GM19467 (cell line): ENCODE results near the gene RNFT2.
A peak's percentile ranks its signal among the peaks of the same experiment; 100 is the strongest.

Source experiments
- ATAC-seq: cut with Tn5 transposase; IDR thresholded peaks from one replicate; pipeline ENCODE4 v1.9.1; 2021; ENCODE audit warnings: mild to moderate bottlenecking, moderate library complexity; ENCODE audit not compliant: unreplicated experiment

Gene RNFT2

DNA sequence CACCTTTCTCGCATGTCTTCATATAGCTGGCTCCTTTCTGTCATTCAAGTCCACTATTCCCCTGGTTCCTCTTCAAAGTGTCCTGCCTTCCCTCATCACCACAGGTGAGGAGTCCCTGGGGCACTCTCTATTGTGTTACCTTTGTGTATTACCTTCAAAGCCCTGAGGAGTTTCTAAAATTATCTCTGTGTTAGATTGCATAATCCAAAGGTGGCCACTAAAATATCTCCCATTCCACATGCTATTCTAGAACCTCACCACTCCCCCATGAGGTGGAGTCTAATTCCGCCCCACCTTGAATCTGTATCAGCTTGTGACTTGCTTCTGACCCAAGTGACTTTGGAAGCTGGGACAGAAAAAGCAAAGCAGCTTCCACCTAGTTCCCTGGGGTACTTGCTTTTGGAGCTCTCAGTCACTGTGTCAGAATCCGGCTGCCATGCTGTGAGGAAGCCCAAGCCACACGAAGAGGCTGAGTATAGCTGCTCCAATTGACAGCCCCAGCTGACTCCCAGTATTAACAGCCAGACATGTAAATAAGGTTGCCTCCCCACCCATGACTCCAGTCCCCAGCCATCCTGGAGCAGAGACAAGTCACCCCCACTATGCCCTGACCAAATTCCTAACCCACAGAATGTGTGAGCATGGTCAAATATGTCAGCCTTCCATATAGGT is 136.3 kb downstream of the RNFT2 start:
- ATAC-seq: no peak

DNA sequence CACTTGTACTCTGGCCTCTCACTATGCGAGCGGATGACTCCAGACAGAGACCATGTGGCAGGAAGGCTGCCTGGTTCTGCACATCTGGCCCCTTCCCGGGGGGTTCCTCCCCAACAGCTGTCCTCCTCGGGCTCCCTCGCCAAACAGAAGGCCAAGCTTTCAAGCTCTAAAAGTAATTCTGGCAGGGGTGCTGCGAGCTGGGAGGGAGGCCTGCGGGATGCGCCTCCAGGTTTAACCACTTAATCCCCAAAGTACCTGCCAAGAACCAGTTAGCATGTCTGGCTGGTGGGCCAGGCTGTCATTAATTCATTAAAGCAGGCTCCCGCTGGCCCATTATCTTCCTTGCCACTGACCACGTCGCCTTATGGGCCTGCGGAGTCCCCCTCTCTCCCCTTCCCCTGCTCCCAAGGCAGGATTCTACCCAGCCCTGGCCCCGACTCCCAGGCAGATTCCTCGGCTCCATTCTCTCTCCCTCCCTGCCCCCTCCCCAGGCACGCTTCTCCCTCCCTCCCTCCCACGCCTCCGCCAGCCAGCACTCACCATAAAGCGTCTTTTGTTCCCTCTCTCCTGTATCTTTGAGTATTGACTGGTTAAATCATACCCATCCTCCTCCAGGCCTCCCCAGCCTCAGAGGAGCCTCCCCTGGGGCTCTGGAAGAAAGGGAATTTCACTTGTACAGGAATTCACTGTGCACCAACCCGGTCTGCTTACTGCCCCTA is 138.2 kb downstream of the RNFT2 start:
- ATAC-seq: no peak

DNA sequence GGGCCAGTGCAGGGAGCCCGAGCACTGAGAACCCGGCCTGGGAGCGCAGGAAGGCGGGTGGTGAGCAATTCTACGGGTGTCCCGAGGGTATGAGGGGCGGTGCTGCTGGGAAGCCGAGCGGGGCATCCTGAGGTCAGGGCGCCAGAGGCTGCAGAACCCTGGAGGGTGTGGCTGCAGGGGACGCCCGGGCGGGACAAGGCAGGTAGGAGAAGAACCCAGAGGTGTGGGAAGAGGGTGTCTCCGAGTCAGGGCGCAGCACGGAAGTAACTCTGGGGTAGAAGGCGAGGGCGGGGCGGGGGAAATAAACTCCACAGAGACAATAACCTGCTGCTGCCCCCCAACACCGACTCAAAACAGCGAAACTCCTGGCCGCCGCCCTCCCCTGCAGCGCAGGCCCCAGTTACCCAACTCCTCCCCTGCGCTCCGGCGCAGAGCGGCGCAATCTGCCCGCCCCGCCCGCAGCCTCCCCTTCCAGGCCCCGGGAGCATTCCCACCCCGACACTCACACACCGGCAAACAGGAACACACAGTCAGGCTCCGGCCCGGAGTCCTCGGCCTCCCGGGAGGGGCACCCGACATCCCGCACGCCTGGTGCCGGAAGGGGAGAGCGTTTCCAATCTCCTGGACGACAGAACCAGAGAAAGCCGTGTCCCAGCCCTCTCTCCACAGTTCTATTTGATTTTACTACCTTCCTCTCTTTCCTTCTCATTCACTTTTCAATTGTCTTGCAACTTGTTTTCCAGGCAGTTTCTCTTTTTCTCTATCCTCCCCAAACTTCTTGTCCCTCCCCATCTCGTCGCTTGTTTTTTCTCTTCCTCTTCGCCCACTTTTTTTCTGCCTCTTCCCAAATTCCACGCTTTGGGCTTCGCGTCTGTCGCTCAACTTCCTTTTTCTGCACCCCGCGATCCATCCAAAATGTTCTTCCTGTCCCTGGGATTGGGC is 140.7 kb downstream of the RNFT2 start:
- ATAC-seq: no peak

DNA sequence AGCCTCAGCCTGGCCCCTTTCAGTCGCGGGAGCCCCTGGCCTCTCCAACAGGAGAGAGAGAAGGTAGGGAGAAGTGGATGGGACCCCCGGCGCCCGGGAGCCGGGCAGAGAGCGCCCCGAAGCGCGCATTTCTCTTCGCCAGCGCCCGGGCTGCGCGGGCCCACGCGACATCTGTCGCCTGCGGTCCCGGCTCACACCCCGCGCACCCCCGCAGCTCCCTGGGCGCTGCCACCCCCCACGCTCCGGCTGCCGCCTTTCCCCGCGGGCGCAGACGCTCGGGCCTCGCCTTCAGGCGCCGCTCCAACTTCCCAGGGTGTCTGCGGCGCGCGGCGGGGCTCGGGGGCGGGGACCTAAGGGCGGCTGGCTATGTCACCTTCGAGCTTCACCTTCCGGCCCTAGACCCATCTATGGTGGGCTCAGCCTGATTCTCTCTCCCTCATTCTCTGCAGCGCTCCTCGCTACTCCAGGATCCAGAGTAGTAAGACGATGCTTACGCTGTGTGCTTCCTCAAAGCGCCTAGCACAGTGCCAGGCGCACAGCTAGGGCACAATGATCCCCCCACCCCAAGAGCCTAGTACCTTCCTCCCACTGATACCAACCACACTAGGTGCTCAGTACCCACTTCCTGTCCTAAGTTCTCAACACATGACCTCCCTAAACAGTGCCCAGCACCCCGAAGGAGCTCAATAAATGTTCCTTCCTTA is 141.5 kb downstream of the RNFT2 start:
- no peak for ATAC-seq

DNA sequence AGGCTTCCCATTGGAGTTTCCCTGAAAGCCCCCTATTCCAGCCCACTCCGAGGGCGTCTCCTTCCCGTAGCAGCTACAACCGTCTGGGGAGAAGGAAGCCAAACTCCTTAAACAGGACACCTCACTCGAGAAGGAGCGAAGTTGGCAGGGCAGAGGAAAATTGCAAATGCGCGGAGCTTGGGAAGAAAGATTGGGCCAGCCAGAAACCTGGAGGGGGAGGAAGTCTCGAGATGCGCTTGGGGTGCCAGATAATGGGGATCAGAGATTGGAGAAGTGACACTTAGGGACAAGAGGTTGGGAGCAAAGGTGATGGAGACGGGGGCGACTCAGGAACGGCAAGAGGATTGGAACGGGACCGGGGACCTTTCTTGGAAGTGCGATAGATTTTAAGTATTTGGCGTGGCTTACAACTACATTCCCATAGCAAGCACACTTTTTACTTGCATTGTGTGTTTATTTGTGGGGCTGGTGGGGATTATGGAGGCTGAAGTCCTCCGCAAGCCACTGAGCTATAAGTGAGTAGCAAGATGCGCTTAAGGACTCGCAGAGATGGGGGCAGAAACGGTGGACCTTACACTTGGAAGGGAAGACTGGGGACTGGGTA is 142.2 kb downstream of the RNFT2 start:
- no peak for ATAC-seq

DNA sequence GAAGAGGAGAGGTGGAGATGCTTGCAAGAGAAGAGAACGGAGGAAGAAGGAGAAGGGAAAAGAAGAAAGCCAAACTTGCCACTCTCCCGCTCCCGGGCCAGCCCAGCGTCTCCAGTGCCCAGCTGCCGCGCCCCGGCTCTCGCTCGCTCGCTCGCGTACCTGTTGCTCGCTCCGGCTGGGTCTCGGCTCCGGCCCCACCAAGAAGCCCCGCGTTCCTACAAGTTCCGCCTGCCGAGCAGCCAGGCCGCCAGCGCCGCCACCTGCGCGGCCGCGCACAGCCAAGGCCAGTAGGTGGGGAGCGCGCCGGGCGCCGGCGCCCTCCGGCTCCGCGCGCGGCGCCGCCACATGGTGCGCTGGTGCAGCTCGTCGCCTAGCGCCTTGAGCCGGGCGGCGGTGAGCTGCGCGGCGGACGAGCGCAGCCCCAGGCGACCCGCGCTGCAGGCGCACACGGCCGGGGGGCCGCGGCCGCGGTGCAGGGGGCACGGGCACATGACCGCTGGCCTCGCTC is 142.8 kb downstream of the RNFT2 start:
- ATAC-seq: peak; percentile 75

DNA sequence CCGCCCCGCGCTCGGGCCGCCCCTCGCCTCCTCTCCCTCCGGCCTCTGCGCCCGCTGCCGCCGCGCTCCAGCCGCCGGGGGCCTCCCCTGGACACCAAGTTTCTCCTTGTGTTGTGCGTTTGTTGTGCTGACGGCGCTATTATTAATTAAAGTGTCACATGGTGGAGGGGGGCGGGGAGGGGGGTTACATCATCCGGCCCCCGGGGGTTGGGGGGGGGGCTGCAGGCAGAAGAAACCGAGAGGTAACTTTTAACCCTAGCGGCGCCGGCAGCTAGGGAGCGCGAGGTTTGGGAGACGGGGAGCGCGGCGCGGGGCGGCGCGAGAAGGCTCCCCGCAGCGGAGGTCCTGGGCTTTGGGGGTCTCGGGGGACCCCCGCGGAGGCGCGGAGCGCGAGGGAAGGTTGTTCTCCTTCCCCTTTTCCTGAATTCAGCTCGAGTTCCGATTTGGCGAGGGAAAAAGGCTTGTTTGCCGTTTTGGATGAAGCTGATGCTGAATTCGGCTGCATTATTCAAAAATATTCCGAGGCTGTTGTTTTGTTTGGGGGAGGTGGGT is 143.3 kb downstream of the RNFT2 start, which contains the start of gene HRK:
Gene HRK (minus strand): TSS at position 117 of the 552 bp plus-strand sequence. CDS start 134 bp downstream, outside the sequence.
- peak; percentile 19 for ATAC-seq

DNA sequence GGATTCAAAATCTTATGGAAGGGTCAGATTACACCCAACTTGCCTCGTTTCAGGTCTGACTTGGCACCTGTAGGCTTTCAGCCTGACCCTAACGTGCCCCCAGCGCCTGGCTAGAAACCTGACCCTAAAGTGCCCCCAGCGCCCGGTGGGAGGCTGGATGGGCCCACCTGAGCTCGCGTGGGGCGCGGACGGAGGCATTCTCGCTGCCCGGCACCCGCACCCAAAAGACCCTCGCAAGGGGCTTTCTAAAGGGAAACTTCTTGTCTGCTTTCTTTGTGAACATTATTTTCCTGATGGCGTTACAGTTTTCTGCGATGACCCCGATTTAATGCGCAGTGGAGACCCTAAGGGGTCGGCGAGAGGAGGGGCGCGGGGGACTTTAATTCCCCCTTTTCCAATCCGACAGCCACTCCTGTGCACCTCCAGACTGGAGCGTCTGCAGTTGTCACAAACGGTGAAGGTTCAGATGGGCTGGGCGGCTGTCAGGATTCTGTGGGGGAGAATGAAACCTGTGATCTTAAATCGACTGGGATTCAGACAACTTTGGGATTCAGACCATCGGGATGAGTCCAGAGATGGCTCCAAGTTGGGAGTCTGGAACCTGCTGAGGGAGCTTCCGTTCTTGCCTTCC is 143.9 kb downstream of the RNFT2 start:
- ATAC-seq: no peak

DNA sequence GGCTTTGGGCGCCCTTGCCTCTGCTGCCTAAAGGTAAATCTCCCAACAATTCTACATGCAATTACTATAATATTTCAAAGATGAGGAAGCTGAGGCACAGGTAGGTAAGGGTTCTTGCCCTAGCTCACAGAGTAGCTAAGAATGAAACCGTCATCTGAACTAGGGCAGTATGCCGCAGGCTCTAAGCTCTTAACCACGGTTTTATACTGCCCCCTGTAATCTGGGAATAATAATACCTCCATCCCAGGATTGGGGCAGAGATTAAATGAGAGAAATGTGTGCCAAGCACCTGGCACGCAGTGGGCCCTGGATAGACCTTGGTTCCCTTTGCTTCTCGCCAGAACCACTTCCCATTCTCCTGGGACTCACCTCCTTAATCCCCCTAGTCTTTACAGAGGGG is 144.6 kb downstream of the RNFT2 start:
- no peak for ATAC-seq

DNA sequence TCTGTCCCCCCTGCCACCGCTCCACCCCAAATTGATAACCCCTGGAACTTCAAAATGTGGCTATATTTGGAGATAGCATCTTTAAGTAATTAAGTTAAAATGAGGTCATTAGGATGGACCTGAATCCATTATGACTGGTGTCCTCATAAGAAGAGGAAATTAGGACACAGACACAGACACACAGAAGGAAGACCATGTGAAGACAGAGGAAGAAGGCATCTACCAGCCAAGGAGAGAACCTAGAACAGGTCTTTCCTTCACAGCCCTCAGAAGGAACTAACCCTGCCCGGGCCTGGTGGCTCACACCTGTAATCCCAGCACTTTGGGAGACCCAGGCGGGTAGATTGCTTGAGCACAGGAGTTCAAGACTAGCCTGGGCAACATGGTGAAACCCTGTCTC is 146.8 kb downstream of the RNFT2 start:
- ATAC-seq: no peak

DNA sequence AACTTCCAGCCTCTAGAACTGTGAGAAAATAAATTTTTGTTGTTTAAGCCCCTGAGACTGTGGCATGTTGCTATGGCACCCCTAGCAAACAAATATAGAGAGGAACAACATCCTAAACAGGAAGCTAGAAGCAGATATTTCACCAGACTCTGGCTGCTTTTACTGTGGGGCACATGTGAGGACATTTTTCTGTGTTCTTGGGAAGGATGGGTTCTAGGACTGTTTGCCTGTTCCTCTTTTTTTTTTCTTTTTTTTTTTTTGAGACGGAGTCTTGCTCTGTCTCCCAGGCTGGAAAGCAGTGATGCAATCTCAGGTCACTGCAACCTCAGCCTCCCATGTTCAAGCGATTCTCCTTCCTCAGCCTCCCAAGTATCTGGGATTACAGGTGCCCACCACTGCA is 147.4 kb downstream of the RNFT2 start:
- no peak for ATAC-seq

DNA sequence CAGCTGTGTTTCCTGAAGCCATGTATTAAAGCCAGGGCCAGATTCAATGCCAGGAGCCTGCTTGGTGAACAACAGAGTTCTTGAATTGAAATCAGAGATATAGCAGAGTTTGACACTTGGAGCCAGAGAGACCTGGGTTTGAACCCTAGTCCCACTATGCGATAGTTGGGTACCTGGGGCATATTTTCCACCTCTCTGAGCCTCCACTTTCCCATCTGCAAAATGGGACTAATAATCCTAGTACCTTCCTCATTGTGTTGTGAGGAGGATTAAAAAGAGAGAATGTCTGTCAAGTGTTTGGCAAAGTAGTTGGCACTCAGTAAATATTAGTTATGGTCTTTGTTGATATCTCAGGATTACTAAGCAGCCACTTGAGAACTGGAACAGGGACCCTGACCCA is 149.1 kb downstream of the RNFT2 start:
- ATAC-seq: no peak

DNA sequence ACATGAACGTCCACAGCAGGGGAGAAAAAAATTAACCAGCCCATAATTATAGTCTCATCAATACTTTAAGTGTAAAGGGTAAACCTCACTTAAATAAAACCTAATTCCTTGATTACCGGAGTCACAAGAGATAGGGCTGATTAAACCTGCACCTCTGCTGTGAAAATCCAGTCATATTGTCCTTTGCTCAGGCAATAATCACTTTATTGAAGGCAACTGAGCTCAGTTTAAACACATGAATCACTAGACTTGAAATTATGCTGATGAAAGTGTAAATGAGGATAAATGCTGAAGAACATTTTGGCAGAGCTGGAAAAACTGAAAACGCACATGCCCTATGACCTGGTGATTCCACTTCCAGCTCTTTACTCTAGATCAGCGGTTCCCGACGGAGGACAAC is 149.8 kb downstream of the RNFT2 start:
- ATAC-seq: no peak

DNA sequence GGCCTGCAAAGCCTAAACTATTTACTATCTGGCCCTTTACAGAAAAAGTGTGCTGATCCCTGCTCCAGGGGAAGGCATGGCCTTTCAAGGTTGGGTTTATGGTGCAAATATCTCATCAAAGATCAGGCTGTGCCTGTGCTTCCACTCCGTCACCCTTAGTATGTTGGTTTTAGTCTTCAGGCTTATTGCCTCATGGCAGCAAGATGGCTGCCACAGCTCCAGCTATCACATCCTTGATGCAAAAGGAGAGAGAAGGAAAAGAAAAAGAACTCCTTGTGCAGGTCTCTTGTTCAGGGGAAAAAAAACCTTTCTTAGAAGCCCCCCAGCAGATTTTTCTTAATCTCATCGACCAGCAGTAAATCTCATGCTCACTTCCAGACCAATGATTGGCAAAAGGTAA is 152.2 kb downstream of the RNFT2 start:
- ATAC-seq: no peak

DNA sequence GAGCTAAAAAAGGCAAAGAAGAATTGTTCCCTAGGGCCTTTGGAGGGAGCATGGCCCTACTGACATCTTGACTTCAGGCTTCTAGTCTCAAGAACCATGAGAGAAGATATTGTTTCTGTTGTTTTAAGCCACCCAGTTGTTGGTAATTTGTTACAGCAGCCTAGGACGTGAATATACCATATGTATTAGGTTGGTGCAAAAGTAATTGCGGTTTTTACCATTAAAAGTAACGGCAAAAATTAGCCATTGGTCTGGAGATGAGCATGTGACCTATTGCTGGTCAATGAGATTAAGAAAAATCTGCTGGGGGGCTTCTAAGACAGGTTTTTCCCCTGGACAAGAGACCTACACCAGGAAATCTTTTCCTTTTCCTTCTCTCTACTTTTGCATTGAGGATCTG is 152.9 kb downstream of the RNFT2 start:
- no peak for ATAC-seq

DNA sequence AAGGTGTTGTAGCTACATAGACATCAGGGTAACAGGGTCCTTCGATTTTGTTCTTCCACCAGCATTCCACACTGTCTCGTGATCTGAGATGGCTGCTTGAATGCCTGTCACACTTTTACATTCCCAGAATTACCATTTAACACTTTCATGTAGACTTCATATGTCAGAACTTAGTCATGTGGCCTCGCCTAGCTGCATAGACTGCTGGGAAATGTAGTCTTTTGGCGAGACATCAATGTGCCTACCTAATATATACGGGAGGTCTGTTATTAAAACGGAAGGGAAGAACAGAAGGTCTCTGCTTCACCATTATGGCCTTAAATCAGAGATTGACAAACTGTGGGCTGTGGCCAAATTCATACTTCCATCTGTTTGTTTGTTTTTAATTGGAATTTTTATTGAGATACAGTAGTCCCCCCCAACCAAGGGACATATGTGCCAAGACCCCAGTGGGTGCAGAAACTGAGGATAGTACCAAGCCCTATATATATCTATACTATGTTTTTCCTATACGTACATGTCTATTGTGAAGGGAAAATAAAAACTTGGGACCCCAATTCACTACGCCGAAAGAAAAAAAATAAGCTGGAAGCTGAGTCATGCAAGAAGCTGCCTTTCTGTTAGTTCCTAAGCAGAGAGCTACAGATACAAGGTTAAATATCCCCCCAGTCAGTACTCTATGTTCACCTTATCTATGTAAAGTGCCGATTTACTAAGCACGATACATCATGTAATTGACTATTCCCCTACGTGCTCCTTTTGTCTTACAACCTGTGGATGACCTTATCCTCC is 154.4 kb downstream of the RNFT2 start:
- no peak for ATAC-seq

DNA sequence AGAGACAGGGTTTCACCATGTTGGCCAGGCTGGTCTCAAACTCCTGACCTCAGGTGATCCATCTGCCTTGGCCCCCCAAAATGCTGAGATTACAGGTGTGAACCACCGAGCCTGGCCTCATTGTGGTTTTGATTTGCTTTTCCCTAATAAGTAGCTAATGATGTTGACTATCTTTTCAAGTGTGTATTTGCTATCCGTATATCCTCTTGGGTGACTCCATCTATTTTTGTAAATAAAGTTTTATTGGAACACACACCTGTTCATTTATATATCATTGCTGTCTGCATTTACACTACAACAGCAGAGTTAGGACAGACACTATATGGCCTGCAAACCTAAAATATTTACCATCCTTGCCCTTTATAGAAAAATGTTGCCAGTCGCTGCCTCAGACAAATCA is 156.8 kb downstream of the RNFT2 start:
- ATAC-seq: no peak

DNA sequence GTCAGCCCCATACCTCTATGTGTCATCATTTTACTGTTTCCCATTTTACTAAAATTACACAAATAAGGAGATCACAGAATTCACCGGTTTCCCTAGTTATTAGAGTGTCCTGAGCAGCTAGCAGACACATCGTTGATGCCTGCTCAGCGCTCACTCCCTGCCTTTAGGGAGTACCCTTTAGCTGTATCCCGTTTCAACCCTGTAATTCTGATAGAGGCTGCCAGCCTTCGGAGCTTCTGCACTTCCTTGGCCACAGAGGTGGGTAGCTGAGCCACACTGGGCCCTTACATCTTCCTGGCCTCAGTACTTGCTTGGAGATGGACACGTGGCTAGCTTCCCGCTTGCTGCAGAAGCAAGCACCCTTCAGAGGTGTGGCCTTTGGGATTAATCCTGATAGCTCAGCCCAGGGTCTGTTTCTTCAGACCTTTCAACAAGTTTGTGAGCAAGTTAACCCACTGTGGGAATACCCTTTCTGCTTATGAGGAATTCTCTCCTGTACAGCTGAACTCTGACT is 158.4 kb downstream of the RNFT2 start:
- ATAC-seq: no peak
